KMS-11 (cell line): ENCODE results near the gene LRRC56.

Experiments used
- H2AFZ ChIP-seq: fragments of 200-600 bp; sonication (generic); 2 replicates; pipeline ENCODE4 v1.6.1; 2016; ENCODE audit warnings: antibody characterized with exemption, mixed run types, low read depth
- H3K27ac ChIP-seq: fragments of 200-600 bp; sonication (generic); 2 replicates; pipeline ENCODE4 v1.6.1; 2016; ENCODE audit warnings: mild to moderate bottlenecking, mixed run types
- H3K27me3 ChIP-seq: fragments of 200-600 bp; sonication (generic); 2 replicates; pipeline ENCODE4 v1.6.1; 2017; ENCODE audit warnings: mild to moderate bottlenecking, low read depth, mixed run types, moderate library complexity; ENCODE audit not compliant: insufficient read depth
- H3K36me3 ChIP-seq: fragments of 200-600 bp; sonication (generic); 2 replicates; pipeline ENCODE4 v1.6.1; 2017; ENCODE audit warnings: mild to moderate bottlenecking, mixed run types; ENCODE audit not compliant: insufficient read depth
- H3K4me1 ChIP-seq: fragments of 200-600 bp; sonication (generic); 2 replicates; pipeline ENCODE4 v1.6.1; 2016; ENCODE audit warnings: mild to moderate bottlenecking, low read depth, mixed run types; ENCODE audit not compliant: poor library complexity, severe bottlenecking
- H3K4me2 ChIP-seq: fragments of 200-600 bp; sonication (generic); 2 replicates; pipeline ENCODE4 v1.7.0; 2016; ENCODE audit warnings: mild to moderate bottlenecking, mixed run types
- H3K4me3 ChIP-seq: fragments of 200-600 bp; sonication (generic); IDR thresholded peaks from 2 replicates; pipeline ENCODE4 v1.6.1; 2017; ENCODE audit warnings: low read depth, low read length, mixed read lengths; ENCODE audit not compliant: insufficient read depth
- H3K79me2 ChIP-seq: fragments of 200-600 bp; sonication (generic); 2 replicates; pipeline ENCODE4 v1.6.1; 2016; ENCODE audit warnings: low read depth, mixed run types; ENCODE audit not compliant: insufficient read depth
- H3K9ac ChIP-seq: fragments of 200-600 bp; sonication (generic); 2 replicates; pipeline ENCODE4 v1.6.1; 2016; ENCODE audit warnings: mild to moderate bottlenecking, mixed run types
- H4K20me1 ChIP-seq: fragments of 200-600 bp; sonication (generic); 2 replicates; pipeline ENCODE4 v1.6.1; 2016; ENCODE audit warnings: mild to moderate bottlenecking, mixed run types; ENCODE audit not compliant: insufficient read depth
- CTCF ChIP-seq: fragments of 200-600 bp; sonication (generic); conservative IDR thresholded peaks from 2 replicates; pipeline ENCODE4 v1.6.1; 2017; ENCODE audit warnings: low read depth, mild to moderate bottlenecking, antibody characterized with exemption, low read length, moderate library complexity, mixed read lengths

The LRRC56 gene

DNA sequence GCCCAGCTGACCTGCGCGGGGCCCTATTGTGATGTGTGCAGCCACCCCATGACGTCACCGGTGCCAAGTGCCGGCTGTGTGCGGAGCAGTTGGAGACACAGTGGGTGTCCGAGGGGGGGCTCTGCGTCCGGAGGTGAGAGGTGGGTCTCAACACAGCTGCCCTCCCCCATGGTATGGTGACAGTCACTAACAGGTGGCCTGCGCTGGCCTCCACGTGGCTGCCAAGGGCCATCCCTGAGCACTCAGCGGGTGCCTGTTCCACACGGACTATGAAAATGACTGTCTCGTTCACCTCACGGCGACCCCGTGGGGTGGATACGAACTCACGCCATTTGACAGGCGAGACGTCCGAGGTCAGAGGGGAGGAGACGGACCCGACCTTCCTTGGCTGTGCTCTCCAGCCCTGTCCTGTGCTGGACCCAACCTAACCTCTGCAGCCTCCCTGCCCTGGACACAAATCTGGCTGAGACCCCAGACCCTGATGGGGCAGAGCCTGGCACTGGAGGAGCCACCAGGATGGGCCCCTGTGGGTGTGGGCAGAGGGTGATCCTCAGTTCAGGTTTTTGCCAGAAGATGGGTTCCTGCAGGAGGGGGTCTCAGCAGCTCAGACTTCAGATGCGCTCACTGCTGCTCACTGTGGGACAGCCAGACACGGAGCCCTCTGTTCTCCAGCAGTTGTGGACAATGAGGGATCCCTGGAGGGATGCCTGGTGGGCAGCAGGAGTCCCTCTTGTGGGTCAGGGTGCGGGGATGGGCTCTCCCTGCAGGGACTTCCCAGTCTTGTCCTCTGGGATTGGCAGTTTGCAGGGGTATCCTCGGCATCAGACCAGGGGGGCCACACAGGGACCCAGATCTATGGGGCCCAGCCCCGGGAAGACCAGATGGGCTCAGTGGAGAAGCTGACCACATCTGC lies 8.3 kb upstream of the LRRC56 start:
- no peak overlapping the region for H3K4me3 ChIP-seq
- peaks cover 1% of the 10 kb centered on the region; the same call in 1 of the 2 replicates for H3K79me2 ChIP-seq
- H4K20me1 ChIP-seq, result no peaks in the 10 kb centered on the region
- no peaks in the 10 kb centered on the region for H3K36me3 ChIP-seq
- no peaks in the 10 kb centered on the region for H3K27me3 ChIP-seq
- H3K4me1 ChIP-seq, result peaks cover 7% of the 10 kb centered on the region
- H2AFZ ChIP-seq, result no peak overlapping the region
- TF ChIP-seq CTCF, result no peak
- no peak overlapping the region for H3K27ac ChIP-seq
- H3K9ac ChIP-seq, result no peak overlapping the region
- H3K4me2 ChIP-seq, result no peak overlapping the region

- no peak overlapping the region for H3K9ac ChIP-seq
- peaks cover 4% of the 10 kb centered on the region; the same call in 1 of the 2 replicates for H3K79me2 ChIP-seq
- H2AFZ ChIP-seq, result no peak overlapping the region
- H4K20me1 ChIP-seq, result no peaks in the 10 kb centered on the region
- H3K4me3 ChIP-seq, result no peak overlapping the region
- no peak for TF ChIP-seq CTCF
- peaks cover 10% of the 10 kb centered on the region for H3K4me1 ChIP-seq
- no peak overlapping the region for H3K27ac ChIP-seq
- H3K27me3 ChIP-seq, result no peaks in the 10 kb centered on the region
- no peak overlapping the region for H3K4me2 ChIP-seq
- no peaks in the 10 kb centered on the region for H3K36me3 ChIP-seq
These were observed 7.5 kb upstream of the LRRC56 start for GRCh38 chr11:529728-530411.

DNA sequence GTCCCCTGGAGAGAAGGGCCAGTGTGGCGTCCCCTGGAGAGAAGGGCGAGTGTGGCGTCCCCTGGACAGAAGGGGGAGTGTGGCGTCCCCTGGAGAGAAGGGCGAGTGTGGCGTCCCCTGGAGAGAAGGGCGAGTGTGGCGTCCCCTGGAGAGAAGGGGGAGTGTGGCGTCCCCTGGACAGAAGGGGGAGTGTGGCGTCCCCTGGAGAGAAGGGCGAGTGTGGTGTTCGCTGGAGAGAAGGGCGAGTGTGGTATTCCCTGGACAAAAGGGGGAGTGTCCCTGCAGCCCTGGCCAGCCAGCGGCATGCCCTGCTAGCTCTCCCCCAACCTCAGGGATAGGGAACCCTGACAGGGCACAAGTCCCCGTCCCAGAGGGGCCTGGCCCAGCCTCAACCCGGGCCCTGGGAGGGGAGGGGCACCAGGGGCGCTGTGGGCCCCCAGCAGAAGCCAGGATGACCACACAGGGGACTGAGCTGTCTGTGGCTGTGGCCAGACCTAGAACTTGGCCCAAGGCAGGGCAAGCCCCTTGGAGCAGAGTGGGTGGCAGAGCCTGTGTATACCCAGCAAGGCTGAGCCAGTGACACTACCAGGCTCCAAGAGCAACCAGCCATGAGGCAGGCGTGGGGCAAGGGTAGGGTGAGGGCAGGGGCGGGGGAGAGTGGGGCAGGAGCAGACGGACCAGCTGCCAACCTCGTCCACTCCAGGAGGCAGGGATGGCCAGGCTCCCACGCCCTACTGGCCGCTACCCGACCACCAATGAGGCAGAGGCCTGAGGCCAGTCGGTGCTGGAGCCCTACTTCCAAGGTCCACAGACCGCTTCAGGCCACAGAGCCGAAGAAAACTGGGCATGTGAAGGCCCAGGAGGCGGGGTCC lies 6.1 kb upstream of the LRRC56 start:
- no peak overlapping the region for H3K4me2 ChIP-seq
- H3K4me3 ChIP-seq, result no peak overlapping the region
- H4K20me1 ChIP-seq, result no peaks in the 10 kb centered on the region
- no peaks in the 10 kb centered on the region for H3K27me3 ChIP-seq
- H3K4me1 ChIP-seq, result peaks cover 11% of the 10 kb centered on the region
- no peak overlapping the region for H3K27ac ChIP-seq
- H3K79me2 ChIP-seq, result peaks cover 4% of the 10 kb centered on the region; the same call in 1 of the 2 replicates
- H2AFZ ChIP-seq, result no peak overlapping the region
- H3K36me3 ChIP-seq, result no peaks in the 10 kb centered on the region
- no peak for TF ChIP-seq CTCF
- H3K9ac ChIP-seq, result no peak overlapping the region

DNA sequence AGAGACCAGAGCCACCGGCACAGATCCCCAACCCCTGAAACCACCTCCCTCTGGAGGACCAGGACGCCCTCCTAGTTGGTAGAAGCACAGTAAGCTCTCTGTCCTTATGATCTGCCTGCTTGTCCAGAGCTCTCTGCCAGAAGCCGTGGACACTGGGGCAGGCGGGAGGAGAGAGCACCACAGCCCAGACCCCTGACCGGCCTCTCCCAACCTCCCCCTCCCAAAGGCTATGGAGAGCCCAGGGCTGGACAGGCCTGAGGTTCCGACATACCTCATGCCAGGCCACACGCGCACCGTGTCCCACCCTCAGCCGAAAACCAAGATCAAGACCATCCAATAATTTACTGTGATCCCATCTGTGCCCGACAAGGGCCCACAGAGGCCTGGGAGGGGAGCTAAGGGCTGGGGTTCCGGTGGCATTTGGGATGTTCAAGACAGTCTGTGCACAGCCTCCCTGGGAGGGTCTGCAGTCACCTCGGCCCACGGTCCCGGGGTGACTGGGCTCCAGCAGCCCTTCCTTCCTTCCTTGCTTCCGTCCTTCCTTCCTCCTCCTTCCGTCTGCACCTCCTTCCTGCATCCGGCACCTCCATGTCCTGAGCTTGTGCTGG lies 5.3 kb upstream of the LRRC56 start:
- no peak for TF ChIP-seq CTCF
- Histone ChIP-seq H3K27ac (no peak overlapping the region), H2AFZ (no peak overlapping the region), H3K9ac (no peak overlapping the region), H3K4me1 (peaks cover 19% of the 10 kb centered on the region), H3K36me3 (no peaks in the 10 kb centered on the region), H3K4me3 (no peak overlapping the region), H3K27me3 (no peaks in the 10 kb centered on the region), H3K79me2 (peaks cover 4% of the 10 kb centered on the region; the same call in 1 of the 2 replicates), H4K20me1 (no peaks in the 10 kb centered on the region), H3K4me2 (no peak overlapping the region)
